ENCODE measurements around the gene AK4. TPM values are rescaled to one million over a fixed set of nuclear protein-coding genes. Genes with fewer than 3 reads are reported as not detected.
A peak's percentile ranks its signal among the peaks of the same experiment; 100 is the strongest.

Gene AK4
- total and polyA plus RNA-seq, 2 of the 8 experiments (the other 6 are each of a cell fraction or from before 2014, with no cell fraction given) = 64.5 to 175 TPM

DNA sequence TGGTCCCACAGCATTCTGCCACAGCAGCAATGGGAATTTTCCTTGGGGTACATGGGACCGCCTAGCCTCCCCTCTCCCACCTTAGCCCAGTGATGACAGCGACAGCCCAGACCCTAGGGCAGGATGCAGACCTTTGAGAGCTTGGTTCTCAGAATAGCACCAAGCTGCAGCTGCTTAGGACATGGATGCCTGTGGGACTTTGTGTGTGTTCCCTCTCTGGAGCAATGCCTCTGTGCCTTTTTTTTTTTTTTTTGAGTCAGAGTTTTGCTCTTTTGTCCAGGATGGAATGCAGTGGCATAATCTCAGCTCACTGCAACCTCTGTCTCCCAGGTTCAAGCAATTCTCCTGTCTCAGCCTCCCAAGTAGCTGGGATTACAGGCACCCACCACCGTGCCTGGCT, 44.2 kb upstream of the AK4 start:
- no peak overlapping the region for H3K18ac ChIP-seq (ENCODE audit: extremely low read depth, low read length)
- H2AK5ac ChIP-seq (ENCODE audit: low read depth, low read length) = no peak overlapping the region
- H3K4me1 ChIP-seq (replicated peaks in 1 of 4; ENCODE audit: control insufficient read depth in 3 of 4, insufficient read depth in 4 of 4, low read length in 3 of 4) = no peaks in the 10 kb centered on the region
- no peak overlapping the region for H3K9ac ChIP-seq (replicated peaks in 1 of 4; ENCODE audit: extremely low read depth in 1 of 4, low read depth in 3 of 4, low read length in 3 of 4)
- no peak overlapping the region for H4K8ac ChIP-seq (ENCODE audit: extremely low read depth, insufficient read depth, low read length)
- H4K5ac ChIP-seq (ENCODE audit: insufficient read length, low read depth, low read length) = no peak overlapping the region
- H2BK12ac ChIP-seq (ENCODE audit: low read depth, low read length) = no peak overlapping the region
- WGBS, 2 experiments (ENCODE audit: extremely low coverage in 1 of 2, insufficient coverage in 1 of 2, insufficient read length in 1 of 2, insufficient replicate concordance in 2 of 2, low coverage in 1 of 2, low lambda C conversion rate in 2 of 2, missing lambda C conversion rate in 1 of 2) = 94% methylated on average over 3 of the region's 3 CpGs; no CpG with 5 or more reads in 1 of the 2 experiments
- no peak overlapping the region for H2BK20ac ChIP-seq (ENCODE audit: low read length)
- H2BK120ac ChIP-seq (replicated peaks; ENCODE audit: low read depth, low read length) = no peak overlapping the region
- H2BK5ac ChIP-seq (ENCODE audit: low read depth, low read length) = peak overlapping the region; percentile 8; the same call in 1 of the 2 replicates
- H3K4ac ChIP-seq (replicated peaks; ENCODE audit: insufficient read length, low read depth, low read length) = no peak overlapping the region
- ChIA-PET CTCF (ENCODE audit: partially characterized antibody) (interaction anchor here (1.0 kb wide), 2 partner anchors 46 to 64 kb away, joined by 3 read pairs; no protein-coding TSS in a partner anchor), POLR2A (ENCODE audit: partially characterized antibody) (no interaction called here)
- no peaks in the 10 kb centered on the region for H3K79me2 ChIP-seq (ENCODE audit: control insufficient read depth in 1 of 2, insufficient read depth in 2 of 2, low read length in 2 of 2)
- no peaks in the 10 kb centered on the region for H3K27me3 ChIP-seq (replicated peaks in 1 of 4; ENCODE audit: control insufficient read depth in 3 of 4, extremely low read depth in 1 of 4, insufficient read depth in 3 of 4, low read length in 3 of 4)
- no peak overlapping the region for H3K56ac ChIP-seq (replicated peaks; ENCODE audit: insufficient read length, low read depth, low read length)
- H3K23ac ChIP-seq (ENCODE audit: insufficient read length) = no peak overlapping the region
- no peaks in the 10 kb centered on the region for H3K9me3 ChIP-seq (ENCODE audit: insufficient read depth in 2 of 2, low read depth in 1 of 2, low read length in 1 of 2)
- no peaks in the 10 kb centered on the region for H3K23me2 ChIP-seq (ENCODE audit: low read depth, low read length)
- H3K4me2 ChIP-seq (ENCODE audit: insufficient read depth in 1 of 2, low read depth in 2 of 2, low read length in 2 of 2) = no peak overlapping the region
- no peak overlapping the region for H3K4me3 ChIP-seq (ENCODE audit: extremely low read depth in 1 of 4, insufficient read depth in 2 of 4, low read depth in 3 of 4, low read length in 4 of 4)
- H3K79me1 ChIP-seq (ENCODE audit: low read depth, low read length) = no peaks in the 10 kb centered on the region
- H3K14ac ChIP-seq (ENCODE audit: insufficient read length) = no peak overlapping the region
- DNase-seq (ENCODE audit: low read depth in 1 of 2, low spot score in 2 of 2) (no peak), FAIRE-seq (no peak)
- no peaks in the 10 kb centered on the region for H4K20me1 ChIP-seq (replicated peaks in 1 of 2; ENCODE audit: control insufficient read depth in 1 of 2, insufficient read depth in 2 of 2, low read length in 2 of 2)
- H3K27ac ChIP-seq (ENCODE audit: low read depth, low read length) = no peak overlapping the region
- no peak for TF ChIP-seq SP2 (IDR thresholded peaks at IDR 0.05; ENCODE audit: low read length)
- TF ChIP-seq BCL11A (IDR thresholded peaks at IDR 0.05; ENCODE audit: low read depth in 2 of 2, low read length in 2 of 2) = no peak
- no peak for TF ChIP-seq KDM5A (IDR thresholded peaks at IDR 0.05; ENCODE audit: low read length)
- no peak for TF ChIP-seq CBX5 (IDR thresholded peaks at IDR 0.05; ENCODE audit: low read depth, low read length)
- TF ChIP-seq HDAC2 (IDR thresholded peaks at IDR 0.05; ENCODE audit: borderline replicate concordance in 1 of 2, low read depth in 2 of 2, low read length in 2 of 2) = no peak
- no peak for TF ChIP-seq SIN3A (conservative IDR thresholded peaks at IDR 0.05 in 1 of 2, IDR thresholded peaks at IDR 0.05 in 1 of 2; ENCODE audit: low read depth in 1 of 2, low read length in 2 of 2)
- no peak for TF ChIP-seq ASH2L (IDR thresholded peaks at IDR 0.05; ENCODE audit: low read length)
- TF ChIP-seq SP4 (IDR thresholded peaks at IDR 0.05; ENCODE audit: low read length) = no peak
- no peak for TF ChIP-seq BRCA1 (IDR thresholded peaks at IDR 0.05; ENCODE audit: low read depth, low read length)
- no peak overlapping the region for H4K91ac ChIP-seq (replicated peaks; ENCODE audit: insufficient read length, low read length)
- H2AFZ ChIP-seq (ENCODE audit: low read length) = no peak overlapping the region
- no peak overlapping the region for H2BK15ac ChIP-seq (ENCODE audit: low read length)
- no peaks in the 10 kb centered on the region for H3K36me3 ChIP-seq (ENCODE audit: control insufficient read depth in 2 of 4, insufficient read depth in 4 of 4, low read length in 3 of 4)

Data from H1 (cell line).